Fibroblast of the aortic adventitia (primary cell): ENCODE measurements around the gene ADGRG1. TPM values are rescaled to one million over a fixed set of nuclear protein-coding genes. Genes with fewer than 3 reads are reported as not detected.

Source experiments
- DNase-seq: peaks from one replicate; pipeline ENCODE4 v3.0.0-alpha.2; 2010; ENCODE audit warnings: low read depth
- H3K4me3 ChIP-seq: 2 replicates; pipeline ENCODE4 v1.5.1; 2011; ENCODE audit warnings: low read depth, mild to moderate bottlenecking, control low read depth, low read length, moderate library complexity
- total RNA-seq: library from RNA; depleted of rRNA; stranded (reverse); fragments of >200 nt; gene quantifications from 2 replicates; pipeline ENCODE4 v1.2.3, GENCODE V29; 2012; ENCODE audit warnings: low replicate concordance
- TF ChIP-seq, protein P1 (sequence below): IDR thresholded peaks from 2 replicates; pipeline ENCODE4 v1.5.1; 2011; ENCODE audit warnings: mild to moderate bottlenecking, low read length, control low read depth, inconsistent platforms; ENCODE audit not compliant: insufficient read depth

ADGRG1 gene
- total RNA-seq, 1 donor, result 9.8 TPM

DNA sequence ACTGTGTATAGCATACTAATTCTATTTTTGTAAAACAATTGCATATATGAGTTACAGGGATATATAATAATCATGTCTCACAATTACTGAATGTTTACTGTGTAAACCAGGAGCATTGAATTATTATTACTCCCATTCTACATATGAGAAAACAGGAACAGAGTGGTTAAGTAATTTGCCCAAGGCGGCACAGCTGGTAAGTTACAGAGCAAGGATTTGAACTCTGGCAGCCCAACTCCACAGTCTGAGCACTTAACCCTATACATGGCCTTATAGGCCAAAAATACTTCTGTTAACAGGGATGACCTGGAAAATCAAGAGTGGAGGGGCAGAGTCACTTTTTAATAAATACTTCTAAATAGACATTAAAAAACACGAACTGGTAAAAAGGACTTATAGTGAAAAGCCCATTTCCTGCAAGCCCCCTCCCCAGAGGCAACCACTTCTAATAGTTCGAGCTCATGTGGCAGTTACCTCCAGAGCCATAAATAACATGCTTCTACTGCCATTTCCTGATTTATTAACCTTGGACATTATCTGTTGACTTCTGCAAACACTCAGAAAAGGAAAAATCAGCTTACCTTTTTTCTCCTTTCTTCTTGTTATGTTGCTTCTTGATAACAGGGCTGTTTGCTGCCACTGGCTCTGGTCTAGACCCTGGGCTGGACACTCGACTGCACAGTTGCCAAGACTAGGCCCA lies 22.1 kb upstream of the ADGRG1 start:
- TF ChIP-seq, protein P1, sequence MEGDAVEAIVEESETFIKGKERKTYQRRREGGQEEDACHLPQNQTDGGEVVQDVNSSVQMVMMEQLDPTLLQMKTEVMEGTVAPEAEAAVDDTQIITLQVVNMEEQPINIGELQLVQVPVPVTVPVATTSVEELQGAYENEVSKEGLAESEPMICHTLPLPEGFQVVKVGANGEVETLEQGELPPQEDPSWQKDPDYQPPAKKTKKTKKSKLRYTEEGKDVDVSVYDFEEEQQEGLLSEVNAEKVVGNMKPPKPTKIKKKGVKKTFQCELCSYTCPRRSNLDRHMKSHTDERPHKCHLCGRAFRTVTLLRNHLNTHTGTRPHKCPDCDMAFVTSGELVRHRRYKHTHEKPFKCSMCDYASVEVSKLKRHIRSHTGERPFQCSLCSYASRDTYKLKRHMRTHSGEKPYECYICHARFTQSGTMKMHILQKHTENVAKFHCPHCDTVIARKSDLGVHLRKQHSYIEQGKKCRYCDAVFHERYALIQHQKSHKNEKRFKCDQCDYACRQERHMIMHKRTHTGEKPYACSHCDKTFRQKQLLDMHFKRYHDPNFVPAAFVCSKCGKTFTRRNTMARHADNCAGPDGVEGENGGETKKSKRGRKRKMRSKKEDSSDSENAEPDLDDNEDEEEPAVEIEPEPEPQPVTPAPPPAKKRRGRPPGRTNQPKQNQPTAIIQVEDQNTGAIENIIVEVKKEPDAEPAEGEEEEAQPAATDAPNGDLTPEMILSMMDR, result no peak
- no peak for DNase-seq
- H3K4me3 ChIP-seq, result no peak overlapping the region

DNA sequence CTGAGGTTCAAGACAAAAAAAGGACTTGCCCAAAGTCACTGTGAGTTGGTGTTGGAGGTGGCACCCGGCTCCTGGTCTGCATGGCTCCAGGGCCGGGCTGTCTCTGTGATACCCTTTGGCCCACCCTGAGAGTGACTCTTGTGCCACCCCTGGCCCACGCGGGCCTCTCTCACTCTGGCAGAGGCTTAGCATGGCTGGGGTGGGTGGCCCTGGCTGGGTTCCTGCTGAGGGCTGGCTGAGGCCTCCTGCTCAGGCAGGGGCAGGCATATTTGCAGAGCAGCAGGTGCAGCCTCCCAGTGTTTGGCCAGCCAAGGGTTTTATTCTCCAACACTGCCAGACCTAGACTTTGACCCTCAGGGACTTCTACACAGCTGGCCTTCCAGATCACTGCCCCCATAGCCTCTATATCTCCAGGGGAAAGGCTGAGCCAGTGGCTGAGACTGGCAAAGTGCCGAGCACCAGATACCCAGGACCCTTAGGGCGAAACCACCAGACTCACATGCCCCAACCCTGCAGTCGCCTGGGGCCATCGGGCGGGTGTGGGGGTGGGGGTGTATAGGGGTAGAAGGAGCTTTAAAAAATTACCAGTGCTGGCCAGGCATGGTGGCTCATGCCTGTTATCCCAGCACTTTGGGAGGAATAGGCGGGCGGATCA lies 21.5 kb upstream of the ADGRG1 start:
- TF ChIP-seq, protein P1, result no peak
- H3K4me3 ChIP-seq, result no peak overlapping the region
- no peak for DNase-seq

GRCh38 chr16:57607676-57608461 lies 20.6 kb upstream of the ADGRG1 start:
- peak; percentile 27 for DNase-seq
- H3K4me3 ChIP-seq, result no peak overlapping the region
- TF ChIP-seq, protein P1, result no peak

DNA sequence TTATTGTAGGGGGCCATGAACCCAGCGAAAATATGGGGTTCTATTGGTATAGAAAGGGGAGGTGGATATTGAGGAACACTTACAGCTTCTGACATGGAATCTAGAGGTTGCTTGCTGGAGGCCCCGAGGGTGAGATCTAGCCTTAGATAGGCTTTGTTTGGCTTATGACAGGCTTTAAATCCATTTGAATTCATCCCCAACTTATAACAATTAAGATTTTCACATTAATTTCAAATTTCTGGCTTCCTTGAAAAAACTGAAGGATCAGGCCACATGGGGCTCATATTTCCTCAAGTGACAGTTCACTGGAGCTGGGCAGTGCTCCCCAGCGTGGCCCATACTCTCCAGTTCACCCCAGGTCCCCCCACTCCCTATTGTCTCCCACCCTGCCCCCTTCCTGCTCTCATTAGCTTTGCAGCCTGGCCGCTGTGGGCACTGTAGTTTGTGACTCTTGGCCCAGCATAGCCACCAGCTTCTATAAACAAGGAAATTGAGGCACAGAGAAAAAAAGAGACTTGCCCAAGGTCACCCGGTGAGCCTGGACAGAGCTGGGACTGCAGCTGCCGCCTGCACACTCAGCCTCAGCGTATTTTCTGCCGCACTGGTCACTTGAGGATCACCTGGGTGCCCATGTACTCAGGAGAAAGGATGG lies 19.8 kb upstream of the ADGRG1 start:
- no peak for DNase-seq
- TF ChIP-seq, protein P1, result no peak
- no peak overlapping the region for H3K4me3 ChIP-seq

- DNase-seq, result peak; percentile 65
- no peak overlapping the region for H3K4me3 ChIP-seq
- TF ChIP-seq, protein P1, result peak; percentile 17
Measured at GRCh38 chr16:57609541-57610401, 18.7 kb upstream of the ADGRG1 start.

DNA sequence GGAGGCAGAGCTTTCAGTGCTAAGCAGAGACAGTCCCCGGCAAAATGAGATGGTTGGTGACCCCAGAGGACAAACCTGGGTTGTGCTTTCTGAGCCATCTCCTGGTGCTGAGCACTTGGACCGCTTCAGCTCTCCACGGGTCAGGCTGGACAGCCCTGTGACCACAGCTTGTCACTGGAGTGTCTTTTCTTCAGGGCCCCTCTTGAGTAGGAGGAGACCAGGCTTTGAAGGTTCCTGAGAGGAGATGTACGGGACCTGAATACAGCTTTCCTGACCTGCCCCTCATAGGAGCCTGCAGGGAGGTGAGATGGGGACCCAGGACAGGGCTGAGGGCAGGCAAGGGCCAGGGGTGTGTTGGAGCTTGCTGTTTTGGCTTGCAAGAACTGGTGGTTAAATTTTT lies 17.8 kb upstream of the ADGRG1 start:
- H3K4me3 ChIP-seq, result no peak overlapping the region
- TF ChIP-seq, protein P1, result no peak
- no peak for DNase-seq
